Inflammatory macrophage (primary cell): Measurements from ENCODE around the gene LSM14B.

Experiments
- DNase-seq, 2 donors: peaks; one replicate each; pipeline ENCODE4 v3.0.0-alpha.2; 2020 to 2022

LSM14B gene

GRCh38 chr20:62164879-62165761 is 42.8 kb downstream of the LSM14B start:
- DNase-seq, result no peak

GRCh38 chr20:62165762-62166399 is 43.6 kb downstream of the LSM14B start:
- no peak for DNase-seq

GRCh38 chr20:62167474-62167873 is 45.2 kb downstream of the LSM14B start:
- DNase-seq, result no peak

GRCh38 chr20:62168061-62168460 is 45.8 kb downstream of the LSM14B start:
- no peak for DNase-seq

- DNase-seq, result no peak
These were observed 46.7 kb downstream of the LSM14B start for GRCh38 chr20:62168890-62169435.

GRCh38 chr20:62170536-62170935 is 48.3 kb downstream of the LSM14B start:
- DNase-seq, result no peak

- DNase-seq, result no peak
These were observed 49.0 kb downstream of the LSM14B start for GRCh38 chr20:62171245-62171644.

GRCh38 chr20:62172666-62173065 is 50.4 kb downstream of the LSM14B start:
- no peak for DNase-seq

GRCh38 chr20:62174021-62174804 is 51.9 kb downstream of the LSM14B start:
- DNase-seq, result no peak

- DNase-seq, result no peak
These were observed 52.8 kb downstream of the LSM14B start for GRCh38 chr20:62174870-62175624.

- DNase-seq, result no peak
These were observed 53.4 kb downstream of the LSM14B start for GRCh38 chr20:62175711-62176110.

- DNase-seq, result no peak
These were observed 54.6 kb downstream of the LSM14B start for GRCh38 chr20:62176866-62177265.

GRCh38 chr20:62177307-62177706 is 55.0 kb downstream of the LSM14B start:
- DNase-seq, result no peak

GRCh38 chr20:62178316-62179161 is 56.3 kb downstream of the LSM14B start:
- no peak for DNase-seq

- no peak for DNase-seq
These were observed 56.9 kb downstream of the LSM14B start for GRCh38 chr20:62179162-62179504.

GRCh38 chr20:62181808-62182207 is 59.5 kb downstream of the LSM14B start:
- no peak for DNase-seq

GRCh38 chr20:62182469-62183425 is 60.5 kb downstream of the LSM14B start, which contains the start of gene MTG2:
TSS of gene MTG2 (plus strand) at chr20:62183028. CDS start at chr20:62193421, 10,393 bp downstream.
- DNase-seq, result peak; percentile 96 to 98

GRCh38 chr20:62183426-62184142 is 61.3 kb downstream of the LSM14B start:
- DNase-seq, result peak; percentile 4 to 8
